ENCODE results near the gene AKAP9. TPM values are rescaled to one million over a fixed set of nuclear protein-coding genes. Genes with fewer than 3 reads are reported as not detected.
"Not testable (repeated sequence)": the region's sequence is repeated elsewhere in the genome, so short reads cannot be mapped to it uniquely, and the experiment has no call there.

The AKAP9 gene
- polyA plus RNA-seq (ENCODE audit: low read depth in 6 of 6) = 10 to 100 TPM; 18.2 to 52.9 (median 21.0) TPM

DNA sequence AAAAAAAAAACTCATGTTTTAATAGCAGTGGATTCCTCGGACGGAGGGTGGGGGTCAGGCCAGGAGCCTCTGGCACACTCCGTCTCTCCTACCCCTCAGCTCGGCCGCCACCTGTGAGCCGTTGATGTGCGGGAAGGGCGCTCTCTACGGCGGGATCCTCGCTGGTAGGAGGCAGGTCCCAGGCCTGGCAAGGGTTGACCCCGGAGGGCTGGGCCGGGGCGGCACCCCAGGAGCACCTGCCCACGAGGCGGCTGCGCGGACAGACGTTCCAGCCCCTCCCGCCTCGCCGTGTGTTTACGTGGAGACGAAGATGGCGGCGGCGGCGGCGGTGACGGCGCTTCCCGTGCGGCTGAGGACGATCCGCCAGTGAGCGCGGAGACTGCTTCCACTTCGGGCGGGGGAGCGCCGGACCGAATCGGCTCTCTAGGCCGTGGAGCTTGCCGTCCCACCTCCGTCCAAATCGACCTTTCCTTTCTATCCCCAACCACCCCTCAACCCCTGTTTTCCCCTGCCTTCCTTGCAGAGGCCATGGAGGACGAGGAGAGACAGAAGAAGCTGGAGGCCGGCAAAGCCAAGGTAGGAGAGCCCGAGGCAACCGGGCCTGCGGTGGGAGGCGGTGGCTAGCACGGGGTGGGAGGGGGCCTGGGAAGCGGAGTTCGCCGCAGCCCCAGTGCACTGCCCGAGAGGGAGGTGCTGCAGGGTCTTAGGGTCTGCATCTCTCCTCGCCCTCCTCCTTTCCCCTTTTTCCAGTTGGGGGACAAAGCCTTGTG is at the start of gene AKAP9:
TSS of gene AKAP9 (plus strand) at position 291 of the 770 bp plus-strand sequence. CDS start at position 529, 238 bp downstream.
- Mint-ChIP-seq H3K27me3 (no peaks in the 10 kb centered on the region), H3K4me3 (peak within 1 kb of the TSS; percentile 89 to 100 (median 96)), H3K27ac (peak within 1 kb of the TSS; percentile 94 to 100 (median 98)), H3K9me3 (no peaks in the 10 kb centered on the region), H3K4me1 (peaks cover 27 to 48% (median 29%) of the 10 kb centered on the region in 3 donors), H3K36me3 (no peaks in the 10 kb centered on the region)
- DNase-seq (peak; percentile 90), ATAC-seq (ENCODE audit: low read depth in 2 of 2) (peak; percentile 89 to 90)

DNA sequence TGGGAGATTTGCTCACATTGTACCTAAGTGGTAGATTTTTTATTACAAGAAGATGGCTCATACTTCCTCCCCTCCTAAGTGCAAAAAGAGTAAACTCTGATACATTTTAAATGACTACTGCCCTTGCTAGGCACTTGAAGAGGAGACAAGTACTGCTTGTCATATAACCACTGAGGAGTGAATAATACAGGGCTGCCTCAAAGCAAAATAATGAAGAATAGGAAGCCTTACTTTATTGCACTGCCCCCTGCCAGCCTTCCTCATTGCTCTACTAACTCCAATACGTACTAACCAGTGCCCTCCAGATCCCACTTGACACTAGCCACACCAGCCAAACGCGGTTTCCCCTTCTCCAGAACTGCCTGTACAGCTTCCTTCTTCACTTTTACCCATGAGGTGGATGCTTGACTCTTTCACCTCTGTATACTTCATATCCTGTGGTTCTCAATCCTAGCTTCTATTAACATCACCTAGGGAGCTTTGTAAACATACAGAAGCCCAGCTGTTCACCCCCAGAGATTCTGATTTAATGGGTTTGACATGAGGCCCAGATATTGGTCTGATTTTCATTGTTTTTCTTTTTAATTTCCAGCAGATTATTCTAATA is 48.5 kb upstream of the AKAP9 start:
- H3K4me3 Mint-ChIP-seq = peak overlapping the region in 1 of 8 donors; percentile 30
- peaks cover 14 to 19% (median 16%) of the 10 kb centered on the region in 3 donors for H3K27me3 Mint-ChIP-seq
- peaks cover 0 to 3% (median 0%) of the 10 kb centered on the region in 7 donors for H3K9me3 Mint-ChIP-seq
- no peaks in the 10 kb centered on the region for H3K36me3 Mint-ChIP-seq
- H3K27ac Mint-ChIP-seq = no peak overlapping the region
- DNase-seq = no peak
- H3K4me1 Mint-ChIP-seq = no peaks in the 10 kb centered on the region
- no peak for ATAC-seq (ENCODE audit: low read depth in 2 of 2)

DNA sequence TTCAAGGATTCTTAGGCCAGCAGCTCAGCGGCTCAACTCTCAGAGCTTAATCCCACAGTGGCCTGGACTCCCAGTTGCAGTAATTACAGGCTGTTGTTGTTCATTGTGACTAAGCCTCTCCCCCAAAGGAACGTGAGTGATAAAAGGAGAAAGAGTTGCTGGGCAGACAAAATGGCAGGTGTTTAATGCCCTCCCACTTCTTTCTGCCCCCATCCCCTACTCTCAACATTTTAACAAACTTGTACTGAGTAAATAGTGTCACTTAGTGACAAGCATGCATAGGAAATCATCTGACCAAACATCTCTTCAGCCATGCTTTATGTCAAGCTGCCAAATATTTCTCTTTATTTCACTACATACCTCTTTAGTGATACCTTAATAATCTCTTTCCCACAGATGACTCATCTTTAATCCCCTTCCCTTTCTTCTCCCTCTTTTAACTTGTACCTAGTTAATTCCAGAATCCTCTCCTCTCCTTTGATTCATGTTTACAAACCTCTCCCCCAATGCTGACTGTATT is 47.8 kb upstream of the AKAP9 start:
- no peak overlapping the region for H3K4me3 Mint-ChIP-seq
- no peak overlapping the region for H3K27ac Mint-ChIP-seq
- no peaks in the 10 kb centered on the region for H3K4me1 Mint-ChIP-seq
- H3K36me3 Mint-ChIP-seq = no peaks in the 10 kb centered on the region
- ATAC-seq (ENCODE audit: low read depth in 2 of 2) (no peak), DNase-seq (no peak)
- H3K27me3 Mint-ChIP-seq = peaks cover 14 to 19% (median 16%) of the 10 kb centered on the region in 3 donors
- peaks cover 0 to 2% (median 0%) of the 10 kb centered on the region in 7 donors for H3K9me3 Mint-ChIP-seq

DNA sequence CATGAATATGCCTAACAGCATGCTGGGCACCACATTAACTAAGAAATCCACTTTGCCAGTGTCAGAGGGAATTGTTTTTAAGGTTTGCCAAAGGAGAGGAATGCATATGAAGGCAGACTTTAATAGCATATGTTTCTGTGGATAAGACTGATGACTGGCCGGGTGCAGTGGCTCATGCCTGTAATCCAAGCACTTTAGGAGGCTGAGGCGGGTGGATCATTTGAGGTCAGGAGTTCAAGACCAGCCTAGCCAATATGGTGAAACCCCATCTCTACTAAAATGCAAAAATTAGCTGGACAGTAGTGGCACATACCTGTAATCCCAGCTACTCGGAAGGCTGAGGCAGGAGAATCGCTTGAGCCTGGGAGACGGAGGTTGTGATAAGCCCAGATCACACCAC is 47.0 kb upstream of the AKAP9 start:
- Mint-ChIP-seq H3K27me3 (peaks cover 14 to 19% (median 16%) of the 10 kb centered on the region in 3 donors), H3K27ac (peak overlapping the region in 1 of 6 donors; percentile 81)
- ATAC-seq (ENCODE audit: low read depth in 2 of 2); H3K9me3 Mint-ChIP-seq; H3K4me1 Mint-ChIP-seq; H3K4me3 Mint-ChIP-seq; DNase-seq; H3K36me3 Mint-ChIP-seq: not testable (repeated sequence)

DNA sequence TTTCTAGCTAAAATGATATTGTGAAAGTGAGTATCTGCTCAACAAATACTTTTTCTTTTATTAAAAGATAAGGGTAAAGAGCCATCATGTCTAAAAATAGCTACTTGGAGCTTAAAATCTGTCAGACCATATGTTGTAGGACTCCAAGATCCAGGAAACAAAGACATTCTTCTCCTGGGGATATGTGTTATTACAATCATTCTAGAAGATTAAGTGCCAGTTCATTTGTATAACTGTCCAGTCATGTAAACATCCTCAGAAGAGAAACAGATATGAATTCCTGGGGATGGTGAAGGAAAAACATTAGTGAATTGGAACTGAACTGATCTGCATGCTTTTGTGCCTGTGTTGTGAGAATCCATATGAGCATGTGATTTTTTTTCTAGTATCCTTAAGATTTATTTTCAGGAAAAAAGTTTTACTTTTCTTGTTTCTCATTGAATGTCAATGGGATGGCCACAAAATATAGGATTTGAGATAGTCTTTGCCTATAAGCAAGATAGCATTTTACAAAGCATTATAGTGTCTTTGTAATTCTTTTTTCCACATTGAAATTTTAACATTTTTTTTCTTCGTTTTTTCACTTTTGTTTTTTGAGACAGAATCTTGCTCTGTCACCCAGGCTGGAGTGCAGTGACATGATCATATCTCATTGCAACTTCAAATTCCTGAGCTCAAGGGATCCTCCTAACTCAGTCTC is 45.7 kb upstream of the AKAP9 start:
- Mint-ChIP-seq H3K4me3 (no peak overlapping the region), H3K4me1 (no peaks in the 10 kb centered on the region), H3K27ac (no peak overlapping the region), H3K27me3 (peaks cover 14 to 19% (median 16%) of the 10 kb centered on the region in 3 donors), H3K9me3 (peaks cover 0 to 2% (median 0%) of the 10 kb centered on the region in 7 donors), H3K36me3 (no peaks in the 10 kb centered on the region)
- ATAC-seq (ENCODE audit: low read depth in 2 of 2) (no peak), DNase-seq (no peak)

DNA sequence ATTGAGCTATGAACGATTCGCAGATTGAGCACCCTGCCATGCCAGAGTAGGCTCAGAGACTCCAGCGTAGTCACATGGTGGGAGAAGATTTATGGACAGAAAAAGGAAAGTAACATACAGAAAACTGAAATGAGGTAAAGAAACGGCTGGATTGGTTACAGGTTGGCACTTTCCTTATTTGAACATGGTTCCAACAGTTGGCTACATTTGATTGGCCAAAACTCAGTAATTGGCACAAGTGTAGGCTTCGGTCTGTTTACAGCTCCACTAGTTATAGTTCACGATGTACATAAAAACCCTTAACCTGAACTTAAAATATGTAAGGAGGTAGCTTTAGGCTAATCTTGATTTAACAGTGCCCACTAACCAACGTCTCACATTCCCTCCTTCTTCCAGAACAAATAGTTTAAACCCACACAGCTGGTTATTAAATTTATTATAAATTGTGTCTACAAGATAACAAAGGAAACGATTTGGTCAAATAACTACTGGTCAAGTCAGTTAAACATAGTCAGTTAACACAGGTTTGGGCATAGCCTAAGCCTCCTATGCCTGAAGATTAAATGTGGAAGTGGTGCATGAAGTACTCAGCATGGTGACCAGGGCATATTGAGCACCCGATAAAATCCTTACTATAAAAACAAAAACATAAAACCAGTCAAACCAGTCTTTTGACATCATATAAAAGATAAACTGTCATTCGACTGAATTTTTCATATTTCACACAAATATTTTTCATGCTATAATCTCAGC is 42.2 kb upstream of the AKAP9 start:
- ATAC-seq (ENCODE audit: low read depth in 2 of 2) (no peak), DNase-seq (no peak)
- H3K36me3 Mint-ChIP-seq = no peaks in the 10 kb centered on the region
- H3K27me3 Mint-ChIP-seq = peaks cover 3 to 12% (median 4%) of the 10 kb centered on the region in 3 donors
- H3K4me1 Mint-ChIP-seq = no peaks in the 10 kb centered on the region
- H3K9me3 Mint-ChIP-seq = no peaks in the 10 kb centered on the region
- no peak overlapping the region for H3K27ac Mint-ChIP-seq
- no peak overlapping the region for H3K4me3 Mint-ChIP-seq

DNA sequence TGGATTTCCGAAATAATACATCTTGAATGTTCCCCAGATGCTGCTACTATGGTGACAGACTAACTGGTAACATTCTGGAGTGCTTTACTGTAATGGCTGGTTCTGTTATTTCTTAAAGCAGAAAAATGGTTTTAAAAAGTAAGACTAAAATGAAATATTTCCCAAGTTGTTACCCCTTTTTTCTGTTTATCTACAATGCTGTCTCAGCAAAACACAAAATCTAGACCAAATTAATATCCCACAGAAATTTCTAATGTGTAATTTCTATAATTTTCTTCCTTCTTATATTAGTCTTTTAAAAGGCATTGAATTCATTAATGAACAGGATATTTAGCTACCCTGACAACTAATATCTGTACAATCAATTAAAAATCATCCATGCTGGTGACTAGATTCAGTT is 41.1 kb upstream of the AKAP9 start:
- DNase-seq (no peak), ATAC-seq (ENCODE audit: low read depth in 2 of 2) (no peak)
- Mint-ChIP-seq H3K27me3 (peaks cover 0 to 8% (median 3%) of the 10 kb centered on the region in 3 donors), H3K27ac (no peak overlapping the region), H3K4me1 (no peaks in the 10 kb centered on the region), H3K36me3 (no peaks in the 10 kb centered on the region), H3K9me3 (no peaks in the 10 kb centered on the region), H3K4me3 (no peak overlapping the region)

DNA sequence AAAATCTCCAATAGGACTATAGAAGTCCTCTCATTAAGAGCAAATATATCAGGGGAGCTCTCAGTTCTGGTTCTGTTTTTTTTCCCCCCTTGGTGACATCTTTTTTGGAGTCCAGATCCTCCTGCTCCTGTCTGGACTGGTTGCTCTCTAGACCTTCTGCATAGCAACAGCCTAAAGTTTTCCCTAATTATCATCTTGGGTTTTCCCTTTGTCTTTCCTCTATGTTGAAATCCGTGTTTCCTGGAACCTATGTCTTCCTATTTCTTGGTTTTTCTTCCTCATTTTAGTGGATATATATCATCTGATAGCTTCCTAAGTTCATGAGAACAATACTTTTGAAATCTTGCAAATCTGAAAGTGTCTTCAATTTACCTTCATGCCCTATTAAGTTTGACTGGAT is 30.5 kb upstream of the AKAP9 start:
- no peaks in the 10 kb centered on the region for H3K4me1 Mint-ChIP-seq
- no peak for DNase-seq
- no peak for ATAC-seq (ENCODE audit: low read depth in 2 of 2)
- no peak overlapping the region for H3K4me3 Mint-ChIP-seq
- H3K27me3 Mint-ChIP-seq = peaks cover 6 to 15% (median 9%) of the 10 kb centered on the region in 3 donors
- H3K27ac Mint-ChIP-seq = peak overlapping the region in 1 of 6 donors; percentile 18
- no peaks in the 10 kb centered on the region for H3K36me3 Mint-ChIP-seq
- peaks cover 2 to 8% (median 4%) of the 10 kb centered on the region in 7 donors for H3K9me3 Mint-ChIP-seq

DNA sequence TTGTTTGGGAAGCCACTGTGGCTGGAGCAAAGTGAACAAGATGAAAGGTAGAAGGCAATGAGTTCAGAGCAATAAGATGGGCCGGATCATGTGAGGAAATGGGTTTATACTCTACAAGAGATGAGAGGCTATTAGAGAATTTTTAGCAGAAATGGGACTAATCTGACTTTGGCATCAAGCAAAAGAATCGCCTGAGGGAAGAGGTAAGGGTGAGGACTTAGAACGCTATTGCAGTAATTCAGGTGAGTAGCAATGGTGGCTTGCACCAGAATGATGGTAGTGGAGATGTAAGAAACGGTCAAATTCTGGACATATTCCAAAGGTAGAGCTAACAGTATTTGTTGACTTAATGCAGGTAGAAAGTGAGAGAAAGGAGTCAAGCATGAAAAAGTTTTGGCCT is 29.5 kb upstream of the AKAP9 start:
- no peak for ATAC-seq (ENCODE audit: low read depth in 2 of 2)

DNA sequence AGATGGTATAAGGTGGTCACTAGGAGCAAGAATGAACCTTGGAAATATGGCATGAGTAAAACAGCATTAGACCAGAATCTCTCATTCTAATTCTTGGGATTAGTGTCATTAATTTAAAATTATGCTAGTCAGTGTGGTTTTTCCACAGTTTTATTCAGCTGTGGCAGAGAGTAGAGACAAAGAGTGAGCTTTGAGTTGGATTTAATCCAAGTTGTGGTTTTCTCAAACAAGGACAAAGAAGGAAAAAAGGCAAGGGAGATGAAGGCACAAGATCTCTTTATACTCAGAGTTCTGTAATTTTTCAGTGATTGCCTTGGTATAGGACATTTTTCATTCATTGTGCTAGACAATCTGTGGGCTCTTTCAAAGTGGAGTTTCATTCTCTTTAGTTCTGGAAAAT is 28.2 kb upstream of the AKAP9 start:
- no peak overlapping the region for H3K4me3 Mint-ChIP-seq
- no peak for ATAC-seq (ENCODE audit: low read depth in 2 of 2)
- H3K36me3 Mint-ChIP-seq = no peaks in the 10 kb centered on the region
- peaks cover 9 to 22% (median 13%) of the 10 kb centered on the region in 3 donors for H3K27me3 Mint-ChIP-seq
- H3K9me3 Mint-ChIP-seq = peaks cover 0 to 6% (median 3%) of the 10 kb centered on the region in 7 donors
- H3K27ac Mint-ChIP-seq = no peak overlapping the region
- H3K4me1 Mint-ChIP-seq = no peaks in the 10 kb centered on the region
- no peak for DNase-seq

More for the DNA sequence above, 29.5 kb upstream of the AKAP9 start:
- DNase-seq = no peak
- Mint-ChIP-seq H3K9me3 (peaks cover 2 to 8% (median 4%) of the 10 kb centered on the region in 7 donors), H3K27ac (no peak overlapping the region), H3K4me1 (no peaks in the 10 kb centered on the region), H3K36me3 (no peaks in the 10 kb centered on the region), H3K27me3 (peaks cover 6 to 20% (median 9%) of the 10 kb centered on the region in 3 donors), H3K4me3 (no peak overlapping the region)

DNA sequence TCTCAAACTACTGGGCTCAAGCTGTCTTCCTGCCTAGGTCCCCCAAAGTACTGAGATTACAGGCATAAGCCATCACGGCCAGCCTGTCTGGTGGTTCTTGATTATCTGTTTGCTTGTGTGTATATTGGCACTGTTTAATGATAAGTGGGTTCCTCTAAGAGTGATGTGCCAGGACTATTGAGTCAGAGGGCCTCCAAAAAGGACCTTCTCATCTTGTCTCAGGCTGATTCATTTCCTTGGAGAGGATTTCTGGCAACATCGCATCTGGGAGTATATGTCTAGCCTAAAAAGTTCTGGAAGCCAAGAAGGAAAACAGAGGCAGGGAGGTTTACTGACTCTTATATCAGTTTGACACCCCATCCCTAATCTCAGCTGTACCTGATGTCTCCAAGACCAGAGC is 27.1 kb upstream of the AKAP9 start:
- H3K27me3 Mint-ChIP-seq = peaks cover 9 to 22% (median 13%) of the 10 kb centered on the region in 3 donors
- ATAC-seq (ENCODE audit: low read depth in 2 of 2) (no peak), DNase-seq (no peak)
- H3K4me3 Mint-ChIP-seq = no peak overlapping the region
- H3K4me1 Mint-ChIP-seq = no peaks in the 10 kb centered on the region
- no peaks in the 10 kb centered on the region for H3K36me3 Mint-ChIP-seq
- no peak overlapping the region for H3K27ac Mint-ChIP-seq
- peaks cover 0 to 6% (median 0%) of the 10 kb centered on the region in 7 donors for H3K9me3 Mint-ChIP-seq

DNA sequence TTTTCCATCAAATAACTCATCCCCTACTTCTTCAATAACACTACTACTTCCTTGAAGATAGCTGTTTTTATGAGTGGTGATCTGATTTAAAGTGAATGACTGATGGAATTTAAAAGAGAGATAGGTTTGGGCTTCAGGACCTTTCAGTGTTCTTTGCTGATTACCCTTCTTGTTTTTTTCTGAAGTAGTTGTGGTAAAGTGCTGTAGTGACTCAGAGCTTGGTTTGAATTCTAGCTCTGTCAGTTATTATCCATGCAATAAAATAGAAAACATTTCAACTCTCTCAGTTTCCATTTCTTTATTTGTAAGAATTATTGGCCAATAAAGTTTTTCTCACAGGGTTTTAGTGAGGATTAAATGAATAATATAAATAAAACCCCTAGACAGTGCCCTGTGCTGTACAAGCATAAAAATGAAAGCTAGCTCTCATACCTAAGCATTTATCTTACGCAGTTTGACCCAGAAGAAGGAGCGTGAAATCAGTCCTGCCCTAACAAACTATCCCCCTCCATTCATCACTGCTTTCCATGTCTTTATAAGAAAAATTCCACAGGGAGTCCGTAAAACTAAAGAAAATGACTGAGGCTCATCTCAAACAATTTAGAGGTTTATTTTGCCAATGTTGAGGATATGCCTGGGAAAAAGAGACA is 25.1 kb upstream of the AKAP9 start:
- peak overlapping the region in 1 of 8 donors; percentile 80 for H3K4me3 Mint-ChIP-seq

More for the DNA sequence above, 25.1 kb upstream of the AKAP9 start:
- Mint-ChIP-seq H3K27ac (no peak overlapping the region), H3K4me1 (no peaks in the 10 kb centered on the region), H3K9me3 (no peaks in the 10 kb centered on the region), H3K27me3 (peaks cover 0 to 8% (median 6%) of the 10 kb centered on the region in 3 donors), H3K36me3 (no peaks in the 10 kb centered on the region)
- ATAC-seq (ENCODE audit: low read depth in 2 of 2) = no peak
- DNase-seq = no peak

All from naive B cell (primary cell).